Fibroblast of lung (primary cell): ENCODE data around the gene MGLL. TPM values are rescaled to one million over a fixed set of nuclear protein-coding genes. Genes with fewer than 3 reads are reported as not detected.
A peak's percentile ranks its signal among the peaks of the same experiment; 100 is the strongest.

Experiments used
- DNase-seq, 2 donors: peaks; one replicate each; pipeline versions ENCODE4 v3.0.0 to v3.0.0-alpha.2; 2010; ENCODE audit warnings: low read depth in 2 of 2
- H2AFZ ChIP-seq: 2 replicates; pipeline ENCODE4 v1.5.1; 2012; ENCODE audit warnings: low read length, control low read depth, inconsistent platforms
- H3K27ac ChIP-seq: 2 replicates; pipeline ENCODE4 v1.5.1; 2011; ENCODE audit warnings: low read length, control low read depth; ENCODE audit not compliant: insufficient read depth
- H3K27me3 ChIP-seq: 2 replicates; pipeline ENCODE4 v1.5.1; 2011; ENCODE audit warnings: mild to moderate bottlenecking, low read length; ENCODE audit not compliant: control insufficient read depth, insufficient read depth
- H3K36me3 ChIP-seq: 2 replicates; pipeline ENCODE4 v1.5.1; 2011; ENCODE audit warnings: low read length; ENCODE audit not compliant: control insufficient read depth, insufficient read depth
- H3K4me1 ChIP-seq: 2 replicates; pipeline ENCODE4 v1.5.1; 2011; ENCODE audit warnings: low read length; ENCODE audit not compliant: control insufficient read depth, insufficient read depth; ENCODE audit errors: extremely low read depth
- H3K4me2 ChIP-seq: 2 replicates; pipeline ENCODE4 v1.5.1; 2011; ENCODE audit warnings: low read length, control low read depth; ENCODE audit not compliant: insufficient read depth; ENCODE audit errors: extremely low read depth
- H3K4me3 ChIP-seq, 4 experiments: fragments of 200-600 bp in 1 of 4; sonication (generic) in 1 of 4; replicated peaks in 1 of 4; 2 replicates each; pipeline ENCODE4 v1.5.1; 2011 to 2016; ENCODE audit warnings: low read length in 4 of 4, low read depth in 3 of 4, mild to moderate bottlenecking in 3 of 4, control low read depth in 2 of 4, inconsistent platforms in 1 of 4, mixed read lengths in 1 of 4; ENCODE audit not compliant: insufficient read depth in 1 of 4; ENCODE audit errors: control extremely low read depth in 1 of 4
- H3K79me2 ChIP-seq: 2 replicates; pipeline ENCODE4 v1.5.1; 2012; ENCODE audit warnings: mild to moderate bottlenecking, low read length, inconsistent platforms; ENCODE audit not compliant: control insufficient read depth, insufficient read depth
- H3K9ac ChIP-seq: 2 replicates; pipeline ENCODE4 v1.5.1; 2011; ENCODE audit warnings: mild to moderate bottlenecking, low read length, control low read depth; ENCODE audit not compliant: insufficient read depth
- H3K9me3 ChIP-seq: 2 replicates; pipeline ENCODE4 v1.5.1; 2012; ENCODE audit warnings: low read depth, low read length; ENCODE audit not compliant: control insufficient read depth, insufficient read depth
- H4K20me1 ChIP-seq: 2 replicates; pipeline ENCODE4 v1.5.1; 2011; ENCODE audit warnings: low read length; ENCODE audit not compliant: control insufficient read depth, insufficient read depth; ENCODE audit errors: extremely low read depth
- EZH2 ChIP-seq: IDR thresholded peaks from 2 replicates; pipeline ENCODE4 v1.5.1; 2012; ENCODE audit warnings: low read length, control low read depth, mild to moderate bottlenecking; ENCODE audit errors: missing control alignments
- polyA plus RNA-seq, 2 donors: library from polyadenylated mRNA; depleted of rRNA in 1 of 2; stranded (reverse) in 1 of 2; unstranded in 1 of 2; fragments of >200 nt; gene quantifications; 2 replicates each; pipeline ENCODE4 v1.2.1, GENCODE V29; 2011 to 2012; ENCODE audit warnings: missing spikeins in 1 of 2
- total RNA-seq: library from RNA; depleted of rRNA; stranded (reverse); fragments of >200 nt; gene quantifications from 2 replicates; pipeline ENCODE4 v1.2.1, GENCODE V29; 2014
- TF ChIP-seq, protein P1 (sequence below), 2 donors: IDR thresholded peaks in 1 of 2; conservative IDR thresholded peaks in 1 of 2; 1 replicate in 1 of 2; 2 replicates in 1 of 2; pipeline ENCODE4 v1.5.1; 2011 to 2012; ENCODE audit warnings: low read length in 2 of 2, control low read depth in 1 of 2, inconsistent platforms in 1 of 2, low read depth in 1 of 2, mild to moderate bottlenecking in 1 of 2

The MGLL gene
- total and polyA plus RNA-seq, 2 donors (not counting 1 experiment from before 2014, with no cell fraction given) = 60.1 to 122 TPM

DNA sequence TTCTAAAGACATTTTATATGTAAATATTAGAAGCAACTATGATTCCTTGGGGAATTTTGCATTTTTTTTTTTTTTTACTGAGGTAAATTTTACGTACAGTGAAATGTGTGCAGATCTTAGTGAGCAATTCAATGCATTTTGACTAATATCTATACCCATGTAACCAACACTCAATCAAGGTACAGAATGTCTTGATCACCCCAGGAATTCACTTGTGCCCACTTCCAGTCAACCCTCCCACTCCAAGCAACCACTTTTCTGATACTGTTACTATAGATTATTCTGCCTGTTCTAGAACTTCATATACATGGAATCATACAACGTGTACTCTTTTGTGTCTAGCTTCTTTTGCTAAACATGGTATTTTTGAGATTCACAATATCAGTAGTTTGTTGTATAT is 45.1 kb upstream of the MGLL start:
- no peaks in the 10 kb centered on the region for H3K9me3 ChIP-seq
- no peak for DNase-seq
- no peak overlapping the region for H3K9ac ChIP-seq
- no peak overlapping the region for H3K4me2 ChIP-seq
- H3K27me3 ChIP-seq = no peaks in the 10 kb centered on the region
- no peaks in the 10 kb centered on the region for H4K20me1 ChIP-seq
- no peaks in the 10 kb centered on the region for H3K36me3 ChIP-seq
- no peak overlapping the region for H2AFZ ChIP-seq
- H3K27ac ChIP-seq = no peak overlapping the region
- H3K4me3 ChIP-seq = no peak overlapping the region
- no peaks in the 10 kb centered on the region for H3K4me1 ChIP-seq
- no peaks in the 10 kb centered on the region for H3K79me2 ChIP-seq
- TF ChIP-seq, protein P1, sequence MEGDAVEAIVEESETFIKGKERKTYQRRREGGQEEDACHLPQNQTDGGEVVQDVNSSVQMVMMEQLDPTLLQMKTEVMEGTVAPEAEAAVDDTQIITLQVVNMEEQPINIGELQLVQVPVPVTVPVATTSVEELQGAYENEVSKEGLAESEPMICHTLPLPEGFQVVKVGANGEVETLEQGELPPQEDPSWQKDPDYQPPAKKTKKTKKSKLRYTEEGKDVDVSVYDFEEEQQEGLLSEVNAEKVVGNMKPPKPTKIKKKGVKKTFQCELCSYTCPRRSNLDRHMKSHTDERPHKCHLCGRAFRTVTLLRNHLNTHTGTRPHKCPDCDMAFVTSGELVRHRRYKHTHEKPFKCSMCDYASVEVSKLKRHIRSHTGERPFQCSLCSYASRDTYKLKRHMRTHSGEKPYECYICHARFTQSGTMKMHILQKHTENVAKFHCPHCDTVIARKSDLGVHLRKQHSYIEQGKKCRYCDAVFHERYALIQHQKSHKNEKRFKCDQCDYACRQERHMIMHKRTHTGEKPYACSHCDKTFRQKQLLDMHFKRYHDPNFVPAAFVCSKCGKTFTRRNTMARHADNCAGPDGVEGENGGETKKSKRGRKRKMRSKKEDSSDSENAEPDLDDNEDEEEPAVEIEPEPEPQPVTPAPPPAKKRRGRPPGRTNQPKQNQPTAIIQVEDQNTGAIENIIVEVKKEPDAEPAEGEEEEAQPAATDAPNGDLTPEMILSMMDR (conservative IDR thresholded peaks at IDR 0.05 in 1 of 2, IDR thresholded peaks at IDR 0.05 in 1 of 2; ENCODE audit: low read depth in 1 of 2, low read length in 2 of 2) = no peak
- TF ChIP-seq EZH2 = no peak

DNA sequence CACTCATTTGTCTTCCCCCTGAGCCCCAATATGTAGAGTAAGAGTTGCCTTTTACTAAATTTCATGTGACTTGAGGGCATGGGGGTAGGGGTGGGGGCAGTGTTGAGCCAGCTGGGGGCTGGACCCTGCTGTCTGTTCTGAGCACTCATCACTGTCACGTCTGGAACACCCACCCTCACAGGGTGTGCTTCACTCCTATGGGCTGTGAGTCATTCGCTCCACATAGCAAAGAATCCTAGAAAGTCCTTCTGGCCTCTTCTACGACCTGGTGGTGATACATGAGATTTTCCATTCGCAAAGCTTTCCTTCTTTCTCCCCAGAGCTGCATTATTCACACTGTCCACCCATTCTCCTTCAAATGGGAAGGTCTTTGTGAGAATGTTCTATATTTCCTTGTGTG is 43.6 kb upstream of the MGLL start:
- Histone ChIP-seq H3K27me3 (no peaks in the 10 kb centered on the region), H3K79me2 (no peaks in the 10 kb centered on the region), H3K4me3 (no peak overlapping the region), H3K9me3 (no peaks in the 10 kb centered on the region), H4K20me1 (no peaks in the 10 kb centered on the region), H3K9ac (no peak overlapping the region), H3K4me1 (no peaks in the 10 kb centered on the region), H3K4me2 (no peak overlapping the region), H3K36me3 (no peaks in the 10 kb centered on the region), H2AFZ (no peak overlapping the region), H3K27ac (no peak overlapping the region)
- DNase-seq = peak; percentile 39 to 76
- TF ChIP-seq, protein P1 (conservative IDR thresholded peaks at IDR 0.05 in 1 of 2, IDR thresholded peaks at IDR 0.05 in 1 of 2; ENCODE audit: low read depth in 1 of 2, low read length in 2 of 2) = peak; percentile 10 to 19
- no peak for TF ChIP-seq EZH2

DNA sequence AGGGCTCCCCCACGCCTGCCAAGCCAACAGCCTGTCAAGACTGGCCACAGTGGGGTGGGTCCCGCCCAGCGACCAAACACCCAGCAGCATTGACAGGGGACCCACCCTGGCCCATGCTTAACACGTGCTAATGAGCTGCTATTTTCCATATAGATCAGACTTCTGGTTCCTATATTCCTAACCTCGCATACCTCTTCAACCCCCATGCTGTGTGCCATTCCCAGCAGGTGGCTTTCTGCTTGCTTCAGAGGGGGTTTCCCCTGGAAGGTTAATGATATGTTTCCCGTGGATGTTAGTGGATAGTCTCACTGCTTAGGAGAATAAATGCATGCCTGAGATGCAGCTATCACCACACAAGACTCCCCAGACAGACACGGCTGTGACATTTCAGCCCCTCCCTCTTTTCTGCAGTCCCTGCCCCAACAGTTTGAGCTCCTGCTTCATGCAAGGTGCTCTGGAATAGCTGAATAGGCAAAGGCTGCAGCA is 37.9 kb upstream of the MGLL start:
- DNase-seq = no peak
- Histone ChIP-seq H3K4me1 (no peaks in the 10 kb centered on the region), H4K20me1 (no peaks in the 10 kb centered on the region), H3K79me2 (no peaks in the 10 kb centered on the region), H3K27me3 (no peaks in the 10 kb centered on the region), H3K27ac (no peak overlapping the region), H3K4me3 (no peak overlapping the region), H3K9ac (no peak overlapping the region), H3K4me2 (no peak overlapping the region), H3K9me3 (no peaks in the 10 kb centered on the region), H3K36me3 (no peaks in the 10 kb centered on the region), H2AFZ (no peak overlapping the region)
- TF ChIP-seq, protein P1 (conservative IDR thresholded peaks at IDR 0.05 in 1 of 2, IDR thresholded peaks at IDR 0.05 in 1 of 2; ENCODE audit: low read depth in 1 of 2, low read length in 2 of 2) = no peak
- TF ChIP-seq EZH2 = no peak
